Coronary artery (tissue), 2 donors: ENCODE measurements around the gene MAPK14.
"Not testable (repeated sequence)": the region's sequence is repeated elsewhere in the genome, so short reads cannot be mapped to it uniquely, and the experiment has no call there.

Source experiments
- DNase-seq: peaks from one replicate; pipeline ENCODE4 v3.0.0-alpha.2; 2017; ENCODE audit warnings: low spot score
- H3K27ac ChIP-seq, 2 donors: fragments of 200-600 bp; sonication (generic); one replicate each; pipeline ENCODE4 v1.5.1; 2016 to 2019
- H3K4me3 ChIP-seq: fragments of 200-600 bp; sonication (generic); 2 replicates; pipeline ENCODE4 v1.5.1; 2016; ENCODE audit warnings: mild to moderate bottlenecking, moderate library complexity
- TF ChIP-seq, protein P1 (sequence below): fragments of 200-600 bp; sonication (generic); IDR thresholded peaks from one replicate; pipeline ENCODE4 v1.5.1; 2019; ENCODE audit warnings: antibody characterized with exemption

The MAPK14 gene

GRCh38 chr6:36075656-36076055, 48.0 kb downstream of the MAPK14 start:
- TF ChIP-seq, protein P1, sequence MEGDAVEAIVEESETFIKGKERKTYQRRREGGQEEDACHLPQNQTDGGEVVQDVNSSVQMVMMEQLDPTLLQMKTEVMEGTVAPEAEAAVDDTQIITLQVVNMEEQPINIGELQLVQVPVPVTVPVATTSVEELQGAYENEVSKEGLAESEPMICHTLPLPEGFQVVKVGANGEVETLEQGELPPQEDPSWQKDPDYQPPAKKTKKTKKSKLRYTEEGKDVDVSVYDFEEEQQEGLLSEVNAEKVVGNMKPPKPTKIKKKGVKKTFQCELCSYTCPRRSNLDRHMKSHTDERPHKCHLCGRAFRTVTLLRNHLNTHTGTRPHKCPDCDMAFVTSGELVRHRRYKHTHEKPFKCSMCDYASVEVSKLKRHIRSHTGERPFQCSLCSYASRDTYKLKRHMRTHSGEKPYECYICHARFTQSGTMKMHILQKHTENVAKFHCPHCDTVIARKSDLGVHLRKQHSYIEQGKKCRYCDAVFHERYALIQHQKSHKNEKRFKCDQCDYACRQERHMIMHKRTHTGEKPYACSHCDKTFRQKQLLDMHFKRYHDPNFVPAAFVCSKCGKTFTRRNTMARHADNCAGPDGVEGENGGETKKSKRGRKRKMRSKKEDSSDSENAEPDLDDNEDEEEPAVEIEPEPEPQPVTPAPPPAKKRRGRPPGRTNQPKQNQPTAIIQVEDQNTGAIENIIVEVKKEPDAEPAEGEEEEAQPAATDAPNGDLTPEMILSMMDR = no peak
- no peak overlapping the region for H3K27ac ChIP-seq
- no peak overlapping the region for H3K4me3 ChIP-seq
- DNase-seq = no peak

- no peak overlapping the region for H3K4me3 ChIP-seq
- DNase-seq = no peak
- no peak overlapping the region for H3K27ac ChIP-seq
- TF ChIP-seq, protein P1 = no peak
Measured at GRCh38 chr6:36076178-36077063, 48.8 kb downstream of the MAPK14 start.

- no peak for DNase-seq
- TF ChIP-seq, protein P1 = no peak
Measured at GRCh38 chr6:36078159-36078558, 50.6 kb downstream of the MAPK14 start.

DNA sequence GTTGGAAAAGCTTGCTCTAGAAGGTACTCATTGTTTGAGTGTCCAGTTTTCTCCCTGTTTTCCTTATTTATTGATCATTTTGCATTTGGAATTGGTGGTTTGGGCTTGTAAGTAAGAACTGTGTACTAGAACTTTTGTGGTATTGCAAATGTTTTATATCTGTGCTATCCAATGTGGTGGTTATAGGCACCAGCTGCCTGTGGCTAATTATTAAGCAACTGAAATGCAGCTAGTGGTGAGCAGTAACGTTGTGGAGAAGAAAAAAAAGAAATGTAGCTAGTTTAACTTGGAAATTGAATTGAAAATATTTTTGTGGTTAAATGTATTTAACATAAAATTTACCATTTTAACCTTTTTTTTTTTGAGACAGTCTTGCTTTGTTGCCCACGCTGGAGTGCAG, 52.0 kb downstream of the MAPK14 start:
- DNase-seq = no peak
- Histone ChIP-seq H3K4me3 (no peak overlapping the region), H3K27ac (no peak overlapping the region)
- TF ChIP-seq, protein P1 = no peak

More at GRCh38 chr6:36078159-36078558, 50.6 kb downstream of the MAPK14 start:
- Histone ChIP-seq H3K4me3 (no peak overlapping the region), H3K27ac (no peak overlapping the region)

- TF ChIP-seq, protein P1 = no peak
- Histone ChIP-seq H3K27ac (no peak overlapping the region), H3K4me3 (no peak overlapping the region)
- no peak for DNase-seq
Measured at GRCh38 chr6:36082318-36082717, 54.7 kb downstream of the MAPK14 start.

DNA sequence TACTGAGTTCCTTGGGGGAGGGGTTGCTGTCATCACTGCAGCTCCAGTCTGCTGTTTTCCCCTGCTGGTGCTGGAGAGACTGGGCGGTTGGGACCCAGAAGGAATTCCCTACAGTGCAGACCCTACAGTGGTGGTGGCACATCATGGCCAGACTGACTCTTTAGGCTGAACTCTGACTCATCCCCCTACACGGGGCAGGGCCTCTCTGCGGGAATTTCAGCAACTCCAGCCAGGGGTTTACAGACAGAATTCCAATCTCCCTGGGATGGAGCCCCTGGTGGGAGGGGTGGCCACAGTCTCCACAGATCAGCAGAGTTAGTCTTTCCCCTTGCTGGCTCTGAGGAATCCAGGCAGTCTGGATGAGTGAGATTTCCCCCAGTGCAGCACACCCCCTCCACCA, 55.8 kb downstream of the MAPK14 start:
- no peak overlapping the region for H3K4me3 ChIP-seq
- no peak for DNase-seq
- TF ChIP-seq, protein P1 = no peak
- H3K27ac ChIP-seq = no peak overlapping the region

GRCh38 chr6:36088204-36088603, 60.6 kb downstream of the MAPK14 start:
- H3K27ac ChIP-seq, H3K4me3 ChIP-seq, DNase-seq: not testable (repeated sequence)
